ENCODE measurements around the gene ENDOD1.

DNA sequence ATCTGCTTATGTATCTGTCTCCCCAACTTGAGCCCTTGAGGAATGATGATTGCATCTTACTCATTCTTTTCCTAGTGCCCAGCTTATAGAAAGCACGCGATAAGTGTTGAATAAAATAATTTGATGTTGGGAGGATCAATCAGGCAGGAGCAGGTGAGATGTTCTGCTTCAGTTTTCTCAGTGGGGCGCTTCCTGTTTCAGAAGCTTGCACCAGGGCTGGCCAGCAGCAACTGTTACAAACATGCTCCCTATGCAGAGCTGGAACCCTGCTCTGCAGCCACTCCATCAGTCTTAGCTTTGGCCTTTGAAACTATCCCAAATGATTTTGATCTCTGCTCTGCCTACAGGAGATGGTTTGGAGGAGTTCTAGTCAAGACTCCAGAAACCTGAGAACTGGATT is 3.9 kb downstream of the ENDOD1 start:
- TF ChIP-seq CTCF (IDR thresholded peaks at IDR 0.05): no peak
- no peak for TF ChIP-seq POLR2A (IDR thresholded peaks at IDR 0.05)

Data from vagina (tissue), 2 donors.